SK-N-SH (cell line): ENCODE results near the gene CLEC10A. TPM values are rescaled to one million over a fixed set of nuclear protein-coding genes. Genes with fewer than 3 reads are reported as not detected.

Source experiments
- CTCF ChIA-PET: fragments of 300-600, 350-600 bp; formaldehyde crosslinking; extraction: SDS; loops from one replicate; lab custom pipeline; 2021; lab: Yijun Ruan, JAX
- POLR2A ChIA-PET: fragments of 350-600 bp; sonication (Branson Sonifier 250); formaldehyde crosslinking; extraction: SDS; loops from one replicate; lab custom pipeline; 2020; ENCODE audit warnings: antibody characterized with exemption, inconsistent platforms; lab: Yijun Ruan, JAX
- DNase-seq: peaks from one replicate; pipeline ENCODE4 v3.0.0; 2012
- H2AFZ ChIP-seq: fragments of 200-600 bp; sonication (generic); 2 replicates; pipeline ENCODE4 v1.8.1; 2016; ENCODE audit warnings: antibody characterized with exemption, mild to moderate bottlenecking, low read depth
- H3F3A ChIP-seq: fragments of 200-600 bp; sonication (generic); replicated peaks from 2 replicates; pipeline ENCODE3; 2016; ENCODE audit warnings: antibody characterized with exemption, mild to moderate bottlenecking; ENCODE audit not compliant: insufficient read depth
- H3K27ac ChIP-seq, 2 experiments: fragments of 200-500 bp in 1 of 2; fragments of 200-600 bp in 1 of 2; sonication (Bioruptor generic) in 1 of 2; sonication (generic), shearing (Covaris generic) in 1 of 2; 2 replicates each; pipeline versions ENCODE4 v1.5.1 to v1.6.1; 2014 to 2016; ENCODE audit warnings: low read depth in 2 of 2, inconsistent platforms in 1 of 2, low read length in 1 of 2, mild to moderate bottlenecking in 1 of 2, mixed read lengths in 1 of 2
- H3K27me3 ChIP-seq: fragments of 200-600 bp; sonication (generic), shearing (Covaris generic); 2 replicates; pipeline ENCODE4 v1.6.1; 2016; ENCODE audit warnings: mixed run types; ENCODE audit not compliant: insufficient read depth
- H3K36me3 ChIP-seq, 2 experiments: fragments of 200-500 bp in 1 of 2; fragments of 200-600 bp in 1 of 2; sonication (Bioruptor generic) in 1 of 2; sonication (generic) in 1 of 2; replicated peaks in 1 of 2; 2 replicates each; pipeline versions ENCODE3 to v1.5.1; 2014 to 2016; ENCODE audit warnings: low read length in 1 of 2, mild to moderate bottlenecking in 1 of 2; ENCODE audit not compliant: insufficient read depth in 2 of 2, control insufficient read depth in 1 of 2
- H3K4me1 ChIP-seq, 2 experiments: fragments of 200-500 bp in 1 of 2; fragments of 200-600 bp in 1 of 2; sonication (Bioruptor generic) in 1 of 2; sonication (generic), shearing (Covaris generic) in 1 of 2; 2 replicates each; pipeline versions ENCODE4 v1.5.1 to v1.6.1; 2014 to 2016; ENCODE audit warnings: low read depth in 1 of 2, low read length in 1 of 2, mixed run types in 1 of 2; ENCODE audit not compliant: insufficient read depth in 2 of 2, control insufficient read depth in 1 of 2
- H3K4me2 ChIP-seq: fragments of 200-600 bp; sonication (generic), shearing (Covaris generic); 2 replicates; pipeline ENCODE4 v1.6.1; 2017; ENCODE audit warnings: mixed run types
- H3K4me3 ChIP-seq, 2 experiments: fragments of 200-500 bp in 1 of 2; fragments of 200-600 bp in 1 of 2; sonication (Bioruptor generic) in 1 of 2; sonication (generic), shearing (Covaris generic) in 1 of 2; 2 replicates each; pipeline versions ENCODE4 v1.5.1 to v1.8.1; 2014 to 2016; ENCODE audit warnings: low read depth in 2 of 2, inconsistent platforms in 1 of 2, low read length in 1 of 2, mild to moderate bottlenecking in 1 of 2, mixed read lengths in 1 of 2, moderate library complexity in 1 of 2
- H3K79me2 ChIP-seq: fragments of 200-600 bp; sonication (generic); 2 replicates; pipeline ENCODE4 v1.8.1; 2017; ENCODE audit warnings: mild to moderate bottlenecking; ENCODE audit not compliant: insufficient read depth
- H3K9ac ChIP-seq: fragments of 200-600 bp; sonication (generic); 2 replicates; pipeline ENCODE4 v1.6.1; 2017; ENCODE audit warnings: mixed run types
- H3K9me2 ChIP-seq: fragments of 200-600 bp; sonication (generic); 2 replicates; pipeline ENCODE4 v1.6.1; 2017; ENCODE audit warnings: mixed run types
- H3K9me3 ChIP-seq: fragments of 200-600 bp; sonication (generic); 2 replicates; pipeline ENCODE4 v1.6.1; 2017; ENCODE audit warnings: mixed run types, mild to moderate bottlenecking, moderate library complexity
- H4K20me1 ChIP-seq: fragments of 200-600 bp; sonication (generic); 2 replicates; pipeline ENCODE4 v1.6.1; 2017; ENCODE audit warnings: mild to moderate bottlenecking, mixed run types; ENCODE audit not compliant: insufficient read depth
- CHD2 ChIP-seq: fragments of 150-350 bp; IDR thresholded peaks from 2 replicates; pipeline ENCODE4 v1.6.1; 2018; ENCODE audit warnings: low read length; ENCODE audit not compliant: partially characterized antibody
- ELF1 ChIP-seq: IDR thresholded peaks from 2 replicates; pipeline ENCODE4 v1.4.0; 2012
- EP300 ChIP-seq, 2 experiments: IDR thresholded peaks; 2 replicates each; pipeline versions ENCODE4 v1.4.0 to v1.6.1; 2012; ENCODE audit warnings: borderline replicate concordance in 1 of 2, low read depth in 1 of 2, low read length in 1 of 2
- FOSL2 ChIP-seq: IDR thresholded peaks from 2 replicates; pipeline ENCODE4 v1.4.0; 2012; ENCODE audit warnings: low read depth, mild to moderate bottlenecking, moderate library complexity, borderline replicate concordance
- FOXJ3 ChIP-seq: sonication (generic); formaldehyde crosslinking; IDR thresholded peaks from 2 replicates; pipeline ENCODE4 v1.5.1; 2020; ENCODE audit warnings: mild to moderate bottlenecking, missing genetic modification reagents
- FOXM1 ChIP-seq: IDR thresholded peaks from 2 replicates; pipeline ENCODE4 v1.4.0; 2012; ENCODE audit warnings: low read depth, mild to moderate bottlenecking
- GATA2 ChIP-seq: sonication (generic); formaldehyde crosslinking; IDR thresholded peaks from 2 replicates; pipeline ENCODE4 v1.5.0; 2020; ENCODE audit warnings: mild to moderate bottlenecking, missing genetic modification reagents
- JUND ChIP-seq: IDR thresholded peaks from 2 replicates; pipeline ENCODE4 v1.4.0; 2012
- MAX ChIP-seq: IDR thresholded peaks from 2 replicates; pipeline ENCODE4 v1.4.0; 2012; ENCODE audit warnings: low read depth
- MXI1 ChIP-seq: IDR thresholded peaks from 2 replicates; pipeline ENCODE4 v1.6.1; 2012; ENCODE audit warnings: mild to moderate bottlenecking, low read depth, low read length, improper control_type of control experiment
- NFIC ChIP-seq: IDR thresholded peaks from 2 replicates; pipeline ENCODE4 v1.4.0; 2012; ENCODE audit warnings: borderline replicate concordance
- PBX3 ChIP-seq: IDR thresholded peaks from 2 replicates; pipeline ENCODE4; 2012
- RAD21 ChIP-seq: IDR thresholded peaks from 2 replicates; pipeline ENCODE4 v1.6.1; 2012; ENCODE audit warnings: mild to moderate bottlenecking, low read length
- RCOR1 ChIP-seq: fragments of 150-350 bp; IDR thresholded peaks from 2 replicates; pipeline ENCODE4 v1.6.1; 2017; ENCODE audit warnings: antibody characterized with exemption, low read length
- RFX5 ChIP-seq: IDR thresholded peaks from 2 replicates; pipeline ENCODE4 v1.6.1; 2012; ENCODE audit warnings: mild to moderate bottlenecking, improper control_type of control experiment, low read length
- SMC3 ChIP-seq: IDR thresholded peaks from 2 replicates; pipeline ENCODE4 v1.6.1; 2012; ENCODE audit warnings: low read depth, low read length, improper control_type of control experiment
- TCF12 ChIP-seq: IDR thresholded peaks from 2 replicates; pipeline ENCODE4 v1.4.0; 2012
- TEAD4 ChIP-seq: IDR thresholded peaks from 2 replicates; pipeline ENCODE4 v1.4.0; 2012; ENCODE audit warnings: mild to moderate bottlenecking, borderline replicate concordance; ENCODE audit not compliant: insufficient read depth
- USF1 ChIP-seq: IDR thresholded peaks from 2 replicates; pipeline ENCODE4 v1.4.0; 2012; ENCODE audit warnings: low read depth, borderline replicate concordance
- USF2 ChIP-seq: fragments of 150-350 bp; IDR thresholded peaks from 2 replicates; pipeline ENCODE4 v1.6.1; 2017; ENCODE audit warnings: antibody characterized with exemption, low read length, low read depth, borderline replicate concordance
- ZBTB33 ChIP-seq: IDR thresholded peaks from 2 replicates; pipeline ENCODE4 v1.4.0; 2012; ENCODE audit warnings: low read depth, borderline replicate concordance
- WGBS: methylation state at CpG from one replicate; pipeline ENCODE4 v1.1.6; 2017; ENCODE audit warnings: low lambda C conversion rate; 5-methylcytosine and 5-hydroxymethylcytosine counted together
- polyA plus RNA-seq, 3 experiments: library from polyadenylated mRNA; depleted of rRNA; stranded (reverse); fragments of >200 nt; gene quantifications; 2 replicates each; pipeline ENCODE4 v1.2.3, GENCODE V29; 2012

The CLEC10A gene
- polyA plus RNA-seq, 1 of the 3 experiments (the other 2 are of a cell fraction) = not detected

- TF ChIP-seq GATA2 (CRISPR knock-in tag) = no peak
- peak; percentile 9 for TF ChIP-seq CHD2
- TF ChIP-seq JUND = no peak
- TF ChIP-seq MXI1 = no peak
- no peak for TF ChIP-seq MAX
- no peak for TF ChIP-seq EP300 (IDR thresholded peaks at IDR 0.05; ENCODE audit: borderline replicate concordance in 1 of 2, low read depth in 1 of 2, low read length in 1 of 2)
- TF ChIP-seq USF1 = no peak
- TF ChIP-seq TCF12 = no peak
- peak; percentile 91 for TF ChIP-seq RAD21
- TF ChIP-seq FOXJ3 (CRISPR knock-in tag) = no peak
- no peak for TF ChIP-seq FOXM1
- TF ChIP-seq NFIC = no peak
- no peak for TF ChIP-seq ELF1
- no peak for TF ChIP-seq ZBTB33
- TF ChIP-seq PBX3 = no peak
- TF ChIP-seq RFX5 = no peak
Observed at GRCh38 chr17:7045492-7046126, 34.4 kb downstream of the CLEC10A start (continued).

- Histone ChIP-seq H3K4me1 (peaks cover 0 to 22% of the 10 kb centered on the region in 2 experiments; a peak in 1 of 4 replicates), H3K9ac (no peak within 1 kb of the TSS), H3F3A (peaks cover 6% of the 10 kb centered on the region), H3K9me2 (no peaks in the 10 kb centered on the region), H3K4me3 (peak within 1 kb of the TSS; percentile 40 to 51), H4K20me1 (no peaks in the 10 kb centered on the region), H3K27ac (no peak within 1 kb of the TSS), H3K36me3 (no peaks in the 10 kb centered on the region), H2AFZ (peak within 1 kb of the TSS; percentile 63; the same call in 1 of the 2 replicates), H3K9me3 (no peaks in the 10 kb centered on the region), H3K4me2 (peak within 1 kb of the TSS; percentile 78), H3K79me2 (no peaks in the 10 kb centered on the region), H3K27me3 (peaks cover 31% of the 10 kb centered on the region; the same call in 1 of the 2 replicates)
- ChIA-PET CTCF (interaction anchor here (0.6 to 20.1 kb wide), 10 partner anchors 8 to 253 kb away, joined by 3 to 502 read pairs (median 12); partner anchors contain the start of genes ASGR1 and SLC16A13), POLR2A (interaction anchor here (1.5 kb wide), 1 partner anchor 8 kb away, joined by 3 read pairs; the partner anchor contains the start of gene SLC16A13)
- whole genome bisulfite sequencing = 27% methylated on average over 21 of the region's 58 CpGs
- DNase-seq = peak; percentile 75
- TF ChIP-seq RFX5 (no peak), NFIC (no peak), TEAD4 (no peak), FOSL2 (no peak), SMC3 (no peak), FOXM1 (no peak), USF2 (no peak), MAX (no peak), FOXJ3 (CRISPR knock-in tag) (no peak), RCOR1 (no peak)
Observed at GRCh38 chr17:7043497-7044198, 36.4 kb downstream of the CLEC10A start, which contains the start of gene SLC16A11. TSS of gene SLC16A11 (minus strand) at chr17:7044092. CDS start at chr17:7043513, 579 bp downstream.
